T47D (cell line): ENCODE results near the gene MIA2.
"Not testable (repeated sequence)": the region's sequence is repeated elsewhere in the genome, so short reads cannot be mapped to it uniquely, and the experiment has no call there.

ENCODE experiments used
- DNase-seq, 2 experiments: peaks; one replicate each; pipeline versions ENCODE4 v3.0.0 to v3.0.0-alpha.2; 2011 to 2012; ENCODE audit warnings: low read depth in 1 of 2, low spot score in 1 of 2
- JUND ChIP-seq: IDR thresholded peaks from 2 replicates; pipeline ENCODE4 v1.6.1; 2012; ENCODE audit warnings: low read depth
- in situ Hi-C: cut with HindIII; loops from 2 replicates; pipeline ENCODE4 v1.10.0; 2016; ENCODE audit warnings: low sequenced_read_pairs, low pct_unique_long_range_greater_than_20kb

Gene MIA2

GRCh38 chr14:39302124-39302810 is 68.6 kb downstream of the MIA2 start:
- in situ Hi-C loops, result no loop called here
- TF ChIP-seq JUND, result no peak
- DNase-seq, result no peak

GRCh38 chr14:39303115-39303514 is 69.4 kb downstream of the MIA2 start:
- TF ChIP-seq JUND, result no peak
- no peak for DNase-seq

DNA sequence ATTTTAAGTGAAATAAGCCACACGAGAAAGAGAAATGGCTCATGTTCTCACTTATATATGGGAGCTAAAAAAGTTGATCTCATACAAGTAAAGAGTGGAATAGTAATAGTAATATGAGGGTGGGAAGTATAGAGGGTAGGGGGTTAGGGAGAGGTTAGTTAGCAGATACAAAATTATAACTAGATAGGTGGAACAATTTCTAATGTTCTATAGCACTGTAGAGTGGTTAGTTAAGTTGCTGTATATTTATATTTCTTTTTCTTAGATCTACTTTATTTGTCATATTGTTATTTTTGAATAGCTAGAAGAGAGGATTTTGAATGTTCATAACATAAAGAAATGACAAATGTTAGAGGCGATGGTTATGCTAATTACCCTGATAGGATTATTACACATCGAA is 74.1 kb downstream of the MIA2 start:
- DNase-seq, result no peak
- in situ Hi-C loops, result no loop called here
- no peak for TF ChIP-seq JUND

More at GRCh38 chr14:39303115-39303514, 69.4 kb downstream of the MIA2 start:
- in situ Hi-C loops, result no loop called here

DNA sequence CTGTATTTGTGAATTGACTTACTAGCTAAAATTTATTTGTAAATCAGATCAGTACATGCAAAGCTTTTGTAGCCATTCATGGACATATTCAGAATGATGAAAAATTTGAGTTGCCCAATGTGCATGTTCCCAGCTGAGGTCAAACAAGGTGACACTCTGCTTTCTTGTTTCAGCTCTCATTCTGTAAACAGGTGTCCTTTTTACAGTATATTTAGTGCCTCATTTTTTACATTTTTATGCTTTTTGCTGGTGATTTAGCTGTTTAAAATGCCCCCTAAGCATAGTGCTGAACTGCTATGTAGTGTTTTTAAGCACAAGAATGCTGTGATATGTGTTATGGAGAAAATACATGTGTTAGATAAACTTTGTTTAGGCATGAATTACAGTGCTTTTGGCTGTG is 76.3 kb downstream of the MIA2 start:
- DNase-seq, result no peak
- in situ Hi-C loops, result no loop called here
- TF ChIP-seq JUND, result no peak

GRCh38 chr14:39315859-39316444 is 82.2 kb downstream of the MIA2 start:
- in situ Hi-C loops, result no loop called here
- TF ChIP-seq JUND, result no peak
- DNase-seq, result no peak

- in situ Hi-C loops, result no loop called here
- DNase-seq, result no peak
Measured at GRCh38 chr14:39316830-39317553, 83.3 kb downstream of the MIA2 start.

GRCh38 chr14:39318574-39318973 is 84.9 kb downstream of the MIA2 start:
- in situ Hi-C loops, result no loop called here
- TF ChIP-seq JUND, result no peak
- no peak for DNase-seq

More at GRCh38 chr14:39316830-39317553, 83.3 kb downstream of the MIA2 start:
- TF ChIP-seq JUND, result no peak

DNA sequence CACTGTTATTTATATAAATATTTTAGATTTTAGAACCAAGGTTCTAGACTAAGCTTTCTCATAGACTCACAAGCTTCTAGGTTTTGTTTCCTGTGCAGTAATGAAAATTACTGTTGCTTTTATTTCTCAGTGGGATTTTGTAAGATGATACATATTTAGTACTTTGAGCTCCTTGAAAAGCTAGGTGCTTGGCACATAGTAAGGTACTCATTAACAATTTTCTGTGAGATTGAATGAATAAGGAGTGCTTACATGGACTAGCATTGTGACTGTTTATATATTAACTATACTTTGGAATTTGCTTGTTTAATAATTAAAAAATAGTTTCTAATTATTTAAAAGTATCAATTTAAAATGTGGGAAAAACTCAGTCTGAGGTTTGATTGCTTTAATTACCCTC is 85.7 kb downstream of the MIA2 start:
- DNase-seq, result no peak
- no peak for TF ChIP-seq JUND
- in situ Hi-C loops, result no loop called here

DNA sequence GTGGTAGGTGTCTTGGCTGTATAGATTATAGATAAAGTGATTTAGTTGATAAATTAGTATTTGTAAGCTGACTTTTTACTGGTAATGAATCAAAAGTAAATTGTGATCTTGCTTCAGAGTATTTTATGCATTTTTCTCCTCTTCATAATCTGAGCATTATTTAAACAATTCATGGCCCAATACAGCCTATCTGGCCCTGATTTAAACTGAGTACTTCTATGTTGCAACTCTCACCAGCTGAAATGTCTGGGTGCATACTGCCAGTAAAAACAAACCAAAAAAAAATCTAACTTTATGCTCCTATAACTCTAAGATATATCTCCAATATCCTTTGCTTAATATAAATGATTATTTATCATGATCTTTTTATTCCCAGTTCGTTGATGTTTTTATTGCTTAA is 86.6 kb downstream of the MIA2 start:
- in situ Hi-C loops, result no loop called here
- DNase-seq, result no peak
- TF ChIP-seq JUND, result no peak

- in situ Hi-C loops, result no loop called here
- TF ChIP-seq JUND, result no peak
- no peak for DNase-seq
Measured at GRCh38 chr14:39322807-39323206, 89.1 kb downstream of the MIA2 start.

- TF ChIP-seq JUND, result no peak
- no peak for DNase-seq
- in situ Hi-C loops, result no loop called here
Measured at GRCh38 chr14:39324097-39324496, 90.4 kb downstream of the MIA2 start.

- in situ Hi-C loops, result no loop called here
- TF ChIP-seq JUND, result no peak
- no peak for DNase-seq
Measured at GRCh38 chr14:39339003-39339402, 105.3 kb downstream of the MIA2 start.

- in situ Hi-C loops, DNase-seq: not testable (repeated sequence)
Measured at GRCh38 chr14:39341126-39341525, 107.4 kb downstream of the MIA2 start.

GRCh38 chr14:39342768-39343167 is 109.1 kb downstream of the MIA2 start:
- in situ Hi-C loops, result no loop called here
- no peak for DNase-seq
- no peak for TF ChIP-seq JUND
